DMS153 (cell line): ENCODE data around the gene MALT1.
"Not testable (repeated sequence)": the region's sequence is repeated elsewhere in the genome, so short reads cannot be mapped to it uniquely, and the experiment has no call there.

Experiments used
- DNase-seq: peaks from one replicate; lab custom pipeline; 2025; lab: John Stamatoyannopoulos, UW

Gene MALT1

GRCh38 chr18:58671111-58671631, at the start of gene MALT1:
MALT1 (plus strand) TSS chr18:58671465; CDS start chr18:58671644, 179 bp downstream.
- peak; percentile 81 for DNase-seq

GRCh38 chr18:58624011-58624410, 47.3 kb upstream of the MALT1 start:
- DNase-seq: no peak

- no peak for DNase-seq
Observed at GRCh38 chr18:58625839-58626238, 45.4 kb upstream of the MALT1 start.

- no peak for DNase-seq
Observed at GRCh38 chr18:58630071-58630470, 41.2 kb upstream of the MALT1 start.

GRCh38 chr18:58631301-58631700, 40.0 kb upstream of the MALT1 start:
- DNase-seq: no peak

GRCh38 chr18:58632552-58632951, 38.7 kb upstream of the MALT1 start:
- DNase-seq: no peak

GRCh38 chr18:58633874-58634273, 37.4 kb upstream of the MALT1 start:
- no peak for DNase-seq

GRCh38 chr18:58635891-58636290, 35.4 kb upstream of the MALT1 start:
- no peak for DNase-seq

- no peak for DNase-seq
Observed at GRCh38 chr18:58637197-58637596, 34.1 kb upstream of the MALT1 start.

GRCh38 chr18:58637946-58638345, 33.3 kb upstream of the MALT1 start:
- DNase-seq: no peak

- no peak for DNase-seq
Observed at GRCh38 chr18:58638441-58638840, 32.8 kb upstream of the MALT1 start.

GRCh38 chr18:58639237-58639636, 32.0 kb upstream of the MALT1 start:
- DNase-seq: no peak

GRCh38 chr18:58639751-58640427, 31.4 kb upstream of the MALT1 start:
- DNase-seq: no peak

GRCh38 chr18:58640428-58640805, 30.8 kb upstream of the MALT1 start:
- no peak for DNase-seq

GRCh38 chr18:58640891-58641610, 30.2 kb upstream of the MALT1 start:
- no peak for DNase-seq

GRCh38 chr18:58643557-58643956, 27.7 kb upstream of the MALT1 start:
- not testable (repeated sequence) for DNase-seq

- no peak for DNase-seq
Observed at GRCh38 chr18:58645398-58645797, 25.9 kb upstream of the MALT1 start.

GRCh38 chr18:58646334-58646862, 24.9 kb upstream of the MALT1 start:
- no peak for DNase-seq

GRCh38 chr18:58649966-58650816, 21.1 kb upstream of the MALT1 start:
- no peak for DNase-seq

GRCh38 chr18:58650830-58651229, 20.4 kb upstream of the MALT1 start:
- DNase-seq: not testable (repeated sequence)

- not testable (repeated sequence) for DNase-seq
Observed at GRCh38 chr18:58653144-58653722, 18.0 kb upstream of the MALT1 start.
